Measurements from ENCODE around the gene POLR2J3. TPM values are rescaled to one million over a fixed set of nuclear protein-coding genes. Genes with fewer than 3 reads are reported as not detected.
"Not testable (repeated sequence)": the region's sequence is repeated elsewhere in the genome, so short reads cannot be mapped to it uniquely, and the experiment has no call there.

POLR2J3 gene
- total RNA-seq, 2 experiments from 2014 or later = 30.4 to 63.7 TPM

- DNase-seq (ENCODE audit: low spot score); H3K4me1 ChIP-seq (ENCODE audit: insufficient read depth, low read length, poor library complexity, severe bottlenecking); H3K36me3 ChIP-seq (ENCODE audit: insufficient read depth, low read length); H3K9me3 ChIP-seq (ENCODE audit: low read length); H2AFZ ChIP-seq (ENCODE audit: low read length); H3K4me3 ChIP-seq (ENCODE audit: low read depth, low read length, poor library complexity, severe bottlenecking); H3K27ac ChIP-seq (ENCODE audit: low read depth, low read length, poor library complexity, severe bottlenecking); CTCF ChIA-PET (ENCODE audit: unreplicated experiment); intact Hi-C loops (cut with micrococcal nuclease; ENCODE audit: unreplicated experiment); BruUV-seq (replicated peaks); POLR2A ChIA-PET; H3K9me2 ChIP-seq (ENCODE audit: insufficient read depth, low read length); H4K20me1 ChIP-seq (ENCODE audit: insufficient read depth, low read length); H3K79me2 ChIP-seq (ENCODE audit: insufficient read depth, low read depth, low read length); H3K4me2 ChIP-seq (ENCODE audit: low read length): not testable (repeated sequence)
These were observed 4.0 kb upstream of the POLR2J3 start for GRCh38 chr7:102576363-102576762.

GRCh38 chr7:102574607-102575006 is 2.2 kb upstream of the POLR2J3 start:
- intact Hi-C loops (cut with micrococcal nuclease; ENCODE audit: unreplicated experiment); H3K9me3 ChIP-seq (ENCODE audit: low read length); H3K27ac ChIP-seq (ENCODE audit: low read depth, low read length, poor library complexity, severe bottlenecking); H4K20me1 ChIP-seq (ENCODE audit: insufficient read depth, low read length); CTCF ChIA-PET (ENCODE audit: unreplicated experiment); H2AFZ ChIP-seq (ENCODE audit: low read length); H3K4me3 ChIP-seq (ENCODE audit: low read depth, low read length, poor library complexity, severe bottlenecking); H3K36me3 ChIP-seq (ENCODE audit: insufficient read depth, low read length); POLR2A ChIA-PET; BruUV-seq (replicated peaks); DNase-seq (ENCODE audit: low spot score); H3K4me2 ChIP-seq (ENCODE audit: low read length); H3K9me2 ChIP-seq (ENCODE audit: insufficient read depth, low read length); H3K4me1 ChIP-seq (ENCODE audit: insufficient read depth, low read length, poor library complexity, severe bottlenecking); H3K79me2 ChIP-seq (ENCODE audit: insufficient read depth, low read depth, low read length): not testable (repeated sequence)

GRCh38 chr7:102568620-102569019 is 3.8 kb downstream of the POLR2J3 start:
- DNase-seq (ENCODE audit: low spot score); CTCF ChIA-PET (ENCODE audit: unreplicated experiment); BruUV-seq (replicated peaks); H3K4me1 ChIP-seq (ENCODE audit: insufficient read depth, low read length, poor library complexity, severe bottlenecking); H3K27ac ChIP-seq (ENCODE audit: low read depth, low read length, poor library complexity, severe bottlenecking); POLR2A ChIA-PET; H3K9me3 ChIP-seq (ENCODE audit: low read length); H3K9me2 ChIP-seq (ENCODE audit: insufficient read depth, low read length); H4K20me1 ChIP-seq (ENCODE audit: insufficient read depth, low read length); intact Hi-C loops (cut with micrococcal nuclease; ENCODE audit: unreplicated experiment); H3K79me2 ChIP-seq (ENCODE audit: insufficient read depth, low read depth, low read length); H3K36me3 ChIP-seq (ENCODE audit: insufficient read depth, low read length); H2AFZ ChIP-seq (ENCODE audit: low read length); H3K4me2 ChIP-seq (ENCODE audit: low read length); H3K4me3 ChIP-seq (ENCODE audit: low read depth, low read length, poor library complexity, severe bottlenecking): not testable (repeated sequence)

- BruUV-seq (replicated peaks); H3K36me3 ChIP-seq (ENCODE audit: insufficient read depth, low read length); H3K4me3 ChIP-seq (ENCODE audit: low read depth, low read length, poor library complexity, severe bottlenecking); H3K79me2 ChIP-seq (ENCODE audit: insufficient read depth, low read depth, low read length); H2AFZ ChIP-seq (ENCODE audit: low read length); CTCF ChIA-PET (ENCODE audit: unreplicated experiment); H3K4me2 ChIP-seq (ENCODE audit: low read length); POLR2A ChIA-PET; H3K9me2 ChIP-seq (ENCODE audit: insufficient read depth, low read length); H4K20me1 ChIP-seq (ENCODE audit: insufficient read depth, low read length); H3K9me3 ChIP-seq (ENCODE audit: low read length); H3K27ac ChIP-seq (ENCODE audit: low read depth, low read length, poor library complexity, severe bottlenecking); DNase-seq (ENCODE audit: low spot score); H3K4me1 ChIP-seq (ENCODE audit: insufficient read depth, low read length, poor library complexity, severe bottlenecking); intact Hi-C loops (cut with micrococcal nuclease; ENCODE audit: unreplicated experiment): not testable (repeated sequence)
These were observed 21.5 kb downstream of the POLR2J3 start, which contains the start of gene SPDYE2 for GRCh38 chr7:102550808-102551422. Gene SPDYE2 (plus strand): TSS chr7:102551226. CDS start chr7:102553256, 2,030 bp downstream.

GRCh38 chr7:102546353-102546752 is 26.0 kb downstream of the POLR2J3 start:
- POLR2A ChIA-PET; H4K20me1 ChIP-seq (ENCODE audit: insufficient read depth, low read length); intact Hi-C loops (cut with micrococcal nuclease; ENCODE audit: unreplicated experiment); H3K9me2 ChIP-seq (ENCODE audit: insufficient read depth, low read length); H2AFZ ChIP-seq (ENCODE audit: low read length); H3K4me2 ChIP-seq (ENCODE audit: low read length); H3K4me3 ChIP-seq (ENCODE audit: low read depth, low read length, poor library complexity, severe bottlenecking); H3K9me3 ChIP-seq (ENCODE audit: low read length); DNase-seq (ENCODE audit: low spot score); H3K36me3 ChIP-seq (ENCODE audit: insufficient read depth, low read length); H3K4me1 ChIP-seq (ENCODE audit: insufficient read depth, low read length, poor library complexity, severe bottlenecking); H3K79me2 ChIP-seq (ENCODE audit: insufficient read depth, low read depth, low read length); CTCF ChIA-PET (ENCODE audit: unreplicated experiment); H3K27ac ChIP-seq (ENCODE audit: low read depth, low read length, poor library complexity, severe bottlenecking): not testable (repeated sequence)
- BruUV-seq (replicated peaks) = TSS peak; percentile 46

- H3K4me2 ChIP-seq (ENCODE audit: low read length); H3K9me2 ChIP-seq (ENCODE audit: insufficient read depth, low read length); H3K9me3 ChIP-seq (ENCODE audit: low read length); H3K4me3 ChIP-seq (ENCODE audit: low read depth, low read length, poor library complexity, severe bottlenecking); H3K36me3 ChIP-seq (ENCODE audit: insufficient read depth, low read length); H3K79me2 ChIP-seq (ENCODE audit: insufficient read depth, low read depth, low read length); DNase-seq (ENCODE audit: low spot score); H4K20me1 ChIP-seq (ENCODE audit: insufficient read depth, low read length); H3K4me1 ChIP-seq (ENCODE audit: insufficient read depth, low read length, poor library complexity, severe bottlenecking); CTCF ChIA-PET (ENCODE audit: unreplicated experiment); H2AFZ ChIP-seq (ENCODE audit: low read length); H3K27ac ChIP-seq (ENCODE audit: low read depth, low read length, poor library complexity, severe bottlenecking); BruUV-seq (replicated peaks); intact Hi-C loops (cut with micrococcal nuclease; ENCODE audit: unreplicated experiment); POLR2A ChIA-PET: not testable (repeated sequence)
These were observed 27.1 kb downstream of the POLR2J3 start for GRCh38 chr7:102545288-102545687.

- intact Hi-C loops (cut with micrococcal nuclease; ENCODE audit: unreplicated experiment); DNase-seq (ENCODE audit: low spot score); H2AFZ ChIP-seq (ENCODE audit: low read length); POLR2A ChIA-PET; H3K27ac ChIP-seq (ENCODE audit: low read depth, low read length, poor library complexity, severe bottlenecking); BruUV-seq (replicated peaks); H3K79me2 ChIP-seq (ENCODE audit: insufficient read depth, low read depth, low read length); H3K9me3 ChIP-seq (ENCODE audit: low read length); H3K4me3 ChIP-seq (ENCODE audit: low read depth, low read length, poor library complexity, severe bottlenecking); CTCF ChIA-PET (ENCODE audit: unreplicated experiment); H3K4me1 ChIP-seq (ENCODE audit: insufficient read depth, low read length, poor library complexity, severe bottlenecking); H3K36me3 ChIP-seq (ENCODE audit: insufficient read depth, low read length); H3K4me2 ChIP-seq (ENCODE audit: low read length); H3K9me2 ChIP-seq (ENCODE audit: insufficient read depth, low read length); H4K20me1 ChIP-seq (ENCODE audit: insufficient read depth, low read length): not testable (repeated sequence)
These were observed 28.0 kb downstream of the POLR2J3 start for GRCh38 chr7:102544372-102544771.
